Neural cell (in vitro differentiated cells): ENCODE measurements around the gene GUCY2F. TPM values are rescaled to one million over a fixed set of nuclear protein-coding genes. Genes with fewer than 3 reads are reported as not detected.

Experiments
- H2AFZ ChIP-seq: fragments of 200-600, 300-800 bp; sonication (generic), shearing (Covaris generic); 2 replicates; pipeline ENCODE4 v1.6.0; 2014; ENCODE audit warnings: low read depth, mild to moderate bottlenecking, antibody characterized with exemption, low read length, moderate library complexity
- H3F3A ChIP-seq: fragments of 200-600 bp; shearing (Covaris generic); 2 replicates; pipeline ENCODE4 v1.6.1; 2016; ENCODE audit warnings: mild to moderate bottlenecking, moderate library complexity, mixed read lengths, antibody characterized with exemption, low read length; ENCODE audit not compliant: insufficient read depth, poor library complexity, severe bottlenecking
- H3K27ac ChIP-seq: fragments of 200-600, 300-800 bp; sonication (generic), shearing (Covaris generic); 2 replicates; pipeline ENCODE4 v1.5.1; 2014; ENCODE audit warnings: mild to moderate bottlenecking, low read length, moderate library complexity
- H3K27me3 ChIP-seq: fragments of 300-800, 200-600 bp; sonication (generic), shearing (Covaris generic); 2 replicates; pipeline ENCODE4 v1.6.0; 2014; ENCODE audit warnings: mild to moderate bottlenecking, low read depth, low read length, moderate library complexity; ENCODE audit not compliant: insufficient read depth
- H3K36me3 ChIP-seq: fragments of 300-800, 200-600 bp; sonication (generic), shearing (Covaris generic); 2 replicates; pipeline ENCODE4 v1.5.1; 2014; ENCODE audit warnings: mild to moderate bottlenecking, antibody characterized with exemption, low read length, moderate library complexity; ENCODE audit not compliant: insufficient read depth
- H3K4me2 ChIP-seq: fragments of 300-800, 200-600 bp; sonication (generic), shearing (Covaris generic); 2 replicates; pipeline ENCODE4 v1.6.0; 2014; ENCODE audit warnings: mild to moderate bottlenecking, low read length
- H3K4me3 ChIP-seq: fragments of 300-800, 200-600 bp; sonication (generic), shearing (Covaris generic); 2 replicates; pipeline ENCODE4 v1.5.1; 2014; ENCODE audit warnings: mild to moderate bottlenecking, low read length, moderate library complexity
- H3K79me2 ChIP-seq: fragments of 200-600 bp; shearing (Covaris generic); replicated peaks from 2 replicates; pipeline ENCODE4 v1.6.0; 2014; ENCODE audit warnings: mild to moderate bottlenecking, low read length, moderate library complexity; ENCODE audit not compliant: insufficient read depth
- H3K9ac ChIP-seq: fragments of 300-800, 200-600 bp; sonication (generic), shearing (Covaris generic); 2 replicates; pipeline ENCODE4 v1.6.1; 2016; ENCODE audit warnings: mild to moderate bottlenecking, low read length, mixed read lengths
- H3K9me2 ChIP-seq: fragments of 200-600 bp; shearing (Covaris generic); 2 replicates; pipeline ENCODE4 v1.6.1; 2016; ENCODE audit warnings: mild to moderate bottlenecking, low read length, mixed read lengths; ENCODE audit not compliant: insufficient read depth
- H3K9me3 ChIP-seq: fragments of 200-600, 300-800 bp; sonication (generic), shearing (Covaris generic); 2 replicates; pipeline ENCODE4 v1.6.1; 2016; ENCODE audit warnings: mild to moderate bottlenecking, mixed run types, low read length, moderate library complexity, mixed read lengths
- H4K20me1 ChIP-seq: fragments of 200-600 bp; shearing (Covaris generic); 2 replicates; pipeline ENCODE4 v1.6.1; 2016; ENCODE audit warnings: mild to moderate bottlenecking, mixed run types; ENCODE audit not compliant: insufficient read depth
- EP300 ChIP-seq: fragments of 450-650 bp; conservative IDR thresholded peaks from 2 replicates; pipeline ENCODE4 v1.6.1; 2014; ENCODE audit warnings: antibody characterized with exemption, mild to moderate bottlenecking, moderate library complexity; ENCODE audit not compliant: poor library complexity, severe bottlenecking
- EZH2 ChIP-seq: fragments of 200-600, 300-800 bp; shearing (Covaris generic), sonication (generic); IDR thresholded peaks from 2 replicates; pipeline ENCODE4 v1.6.1; 2014; ENCODE audit warnings: antibody characterized with exemption, low read length, borderline replicate concordance, mild to moderate bottlenecking; ENCODE audit not compliant: insufficient read depth, poor library complexity, severe bottlenecking
- MXI1 ChIP-seq: fragments of 450-650 bp; conservative IDR thresholded peaks from 2 replicates; pipeline ENCODE4 v1.6.1; 2014; ENCODE audit warnings: antibody characterized with exemption, mild to moderate bottlenecking; ENCODE audit not compliant: poor library complexity, severe bottlenecking
- POLR2AphosphoS5 ChIP-seq: IDR thresholded peaks from 2 replicates; pipeline ENCODE4 v1.6.1; 2012
- RAD21 ChIP-seq: fragments of 450-650 bp; conservative IDR thresholded peaks from 2 replicates; pipeline ENCODE4 v1.6.1; 2014; ENCODE audit warnings: antibody characterized with exemption, mild to moderate bottlenecking, moderate library complexity
- SMC3 ChIP-seq: fragments of 450-650 bp; conservative IDR thresholded peaks from 2 replicates; pipeline ENCODE4 v1.6.1; 2014; ENCODE audit warnings: antibody characterized with exemption, mild to moderate bottlenecking, moderate library complexity; ENCODE audit not compliant: poor library complexity
- TAF1 ChIP-seq: IDR thresholded peaks from 2 replicates; pipeline ENCODE4 v1.6.1; 2012; ENCODE audit warnings: low read depth
- polyA minus RNA-seq: library from RNA; depleted of rRNA, polyadenylated mRNA; stranded (reverse); fragments of >200 nt; gene quantifications from 2 replicates; pipeline ENCODE4 v1.2.3, GENCODE V29; 2014
- polyA plus RNA-seq: library from polyadenylated mRNA; depleted of rRNA; stranded (reverse); fragments of >200 nt; gene quantifications from 2 replicates; pipeline ENCODE4 v1.2.3, GENCODE V29; 2014
- TF ChIP-seq, protein P1 (sequence below): IDR thresholded peaks from 2 replicates; pipeline ENCODE4 v1.6.1; 2012; ENCODE audit warnings: borderline replicate concordance
- TF ChIP-seq, protein P2 (sequence below): fragments of 450-650 bp; IDR thresholded peaks from 2 replicates; pipeline ENCODE4 v1.5.1; 2014; ENCODE audit warnings: antibody characterized with exemption, mild to moderate bottlenecking, moderate library complexity; ENCODE audit not compliant: poor library complexity, severe bottlenecking

GUCY2F gene
- polyA plus RNA-seq = not detected in 2 replicates
- polyA minus RNA-seq = not detected in 2 replicates

DNA sequence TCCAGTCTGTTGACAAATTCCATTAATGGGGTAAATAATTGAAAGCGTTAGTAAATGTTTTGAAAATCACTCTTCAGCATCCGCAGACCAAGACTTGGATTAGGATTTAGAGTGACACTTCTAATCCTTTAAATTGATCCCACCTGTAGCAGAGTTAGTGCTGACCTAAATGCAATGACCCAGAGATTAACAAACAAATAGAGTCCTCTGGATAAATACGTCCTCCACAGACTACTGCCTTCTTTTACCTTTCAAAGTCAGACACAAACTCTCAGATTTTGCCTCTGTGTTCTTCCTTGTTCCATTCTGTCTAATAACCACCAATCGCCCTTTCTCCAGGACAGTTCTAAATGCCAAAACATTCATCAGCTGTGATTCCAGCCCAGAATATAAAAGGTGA, at the start of gene GUCY2F:
TSS of gene GUCY2F (minus strand) at position 101 of the 400 bp plus-strand sequence. CDS start 6,150 bp downstream, outside the sequence.
- TF ChIP-seq POLR2AphosphoS5 = no peak
- TF ChIP-seq SMC3 = no peak
- no peak for TF ChIP-seq TAF1
- H2AFZ ChIP-seq = no peak within 1 kb of the TSS
- H3K27me3 ChIP-seq = no peaks in the 10 kb centered on the region
- no peak within 1 kb of the TSS for H3K4me3 ChIP-seq
- H3K79me2 ChIP-seq = no peaks in the 10 kb centered on the region
- no peak within 1 kb of the TSS for H3K9ac ChIP-seq
- no peaks in the 10 kb centered on the region for H4K20me1 ChIP-seq
- H3K4me2 ChIP-seq = no peak within 1 kb of the TSS
- H3K9me3 ChIP-seq = no peaks in the 10 kb centered on the region
- no peaks in the 10 kb centered on the region for H3K9me2 ChIP-seq
- H3K27ac ChIP-seq = no peak within 1 kb of the TSS
- H3F3A ChIP-seq = no peaks in the 10 kb centered on the region
- H3K36me3 ChIP-seq = no peaks in the 10 kb centered on the region

DNA sequence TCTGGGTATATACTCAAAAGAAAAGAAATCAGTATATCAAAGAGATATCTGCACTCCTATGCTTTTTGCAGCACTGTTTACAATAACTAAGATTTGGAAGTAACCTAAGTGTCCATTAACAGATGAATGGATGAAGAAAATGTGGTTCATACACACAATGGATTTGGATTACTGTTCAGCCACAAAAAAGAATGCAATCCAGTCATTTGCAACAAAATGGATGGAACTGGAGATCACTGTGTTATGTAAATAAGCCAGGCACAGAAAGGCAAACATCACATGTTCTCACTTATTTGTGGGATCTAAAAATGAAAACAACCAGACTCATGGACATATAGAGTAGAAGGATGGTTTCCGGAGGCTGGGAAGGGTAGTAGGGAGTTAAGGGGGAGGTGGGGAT, 37.1 kb upstream of the GUCY2F start:
- no peak overlapping the region for H3K27ac ChIP-seq
- no peaks in the 10 kb centered on the region for H3K27me3 ChIP-seq
- no peak overlapping the region for H2AFZ ChIP-seq
- TF ChIP-seq EZH2 = no peak
- TF ChIP-seq TAF1 = no peak
- TF ChIP-seq, protein P1, sequence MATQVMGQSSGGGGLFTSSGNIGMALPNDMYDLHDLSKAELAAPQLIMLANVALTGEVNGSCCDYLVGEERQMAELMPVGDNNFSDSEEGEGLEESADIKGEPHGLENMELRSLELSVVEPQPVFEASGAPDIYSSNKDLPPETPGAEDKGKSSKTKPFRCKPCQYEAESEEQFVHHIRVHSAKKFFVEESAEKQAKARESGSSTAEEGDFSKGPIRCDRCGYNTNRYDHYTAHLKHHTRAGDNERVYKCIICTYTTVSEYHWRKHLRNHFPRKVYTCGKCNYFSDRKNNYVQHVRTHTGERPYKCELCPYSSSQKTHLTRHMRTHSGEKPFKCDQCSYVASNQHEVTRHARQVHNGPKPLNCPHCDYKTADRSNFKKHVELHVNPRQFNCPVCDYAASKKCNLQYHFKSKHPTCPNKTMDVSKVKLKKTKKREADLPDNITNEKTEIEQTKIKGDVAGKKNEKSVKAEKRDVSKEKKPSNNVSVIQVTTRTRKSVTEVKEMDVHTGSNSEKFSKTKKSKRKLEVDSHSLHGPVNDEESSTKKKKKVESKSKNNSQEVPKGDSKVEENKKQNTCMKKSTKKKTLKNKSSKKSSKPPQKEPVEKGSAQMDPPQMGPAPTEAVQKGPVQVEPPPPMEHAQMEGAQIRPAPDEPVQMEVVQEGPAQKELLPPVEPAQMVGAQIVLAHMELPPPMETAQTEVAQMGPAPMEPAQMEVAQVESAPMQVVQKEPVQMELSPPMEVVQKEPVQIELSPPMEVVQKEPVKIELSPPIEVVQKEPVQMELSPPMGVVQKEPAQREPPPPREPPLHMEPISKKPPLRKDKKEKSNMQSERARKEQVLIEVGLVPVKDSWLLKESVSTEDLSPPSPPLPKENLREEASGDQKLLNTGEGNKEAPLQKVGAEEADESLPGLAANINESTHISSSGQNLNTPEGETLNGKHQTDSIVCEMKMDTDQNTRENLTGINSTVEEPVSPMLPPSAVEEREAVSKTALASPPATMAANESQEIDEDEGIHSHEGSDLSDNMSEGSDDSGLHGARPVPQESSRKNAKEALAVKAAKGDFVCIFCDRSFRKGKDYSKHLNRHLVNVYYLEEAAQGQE = no peak
- no peak for TF ChIP-seq RAD21
- no peak for TF ChIP-seq MXI1
- no peaks in the 10 kb centered on the region for H4K20me1 ChIP-seq
- H3K79me2 ChIP-seq = no peaks in the 10 kb centered on the region
- H3F3A ChIP-seq = no peaks in the 10 kb centered on the region
- H3K9me2 ChIP-seq = no peaks in the 10 kb centered on the region
- no peaks in the 10 kb centered on the region for H3K9me3 ChIP-seq
- H3K9ac ChIP-seq = no peak overlapping the region
- no peaks in the 10 kb centered on the region for H3K36me3 ChIP-seq
- no peak overlapping the region for H3K4me2 ChIP-seq
- H3K4me3 ChIP-seq = no peak overlapping the region

DNA sequence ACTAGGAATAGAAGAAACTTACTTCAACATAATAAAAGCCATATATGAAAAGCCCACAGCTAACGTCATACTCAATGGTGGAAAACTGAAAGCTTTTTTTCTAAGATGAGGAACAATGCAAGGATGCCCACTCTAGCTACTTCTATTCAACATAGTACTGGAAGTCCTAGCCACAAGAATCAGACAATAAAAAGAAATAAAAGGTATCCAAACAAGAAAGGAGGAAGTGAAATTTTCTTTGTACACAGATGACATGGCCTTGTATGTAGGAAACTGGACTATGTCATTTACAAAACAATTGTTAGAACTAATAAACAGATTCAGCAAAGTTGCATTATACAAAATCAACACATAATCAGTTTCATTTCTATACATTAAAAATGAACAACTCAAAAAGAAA, 29.2 kb upstream of the GUCY2F start:
- no peak overlapping the region for H3K4me2 ChIP-seq
- no peaks in the 10 kb centered on the region for H3K9me2 ChIP-seq
- H3K9me3 ChIP-seq = no peaks in the 10 kb centered on the region
- TF ChIP-seq, protein P2, sequence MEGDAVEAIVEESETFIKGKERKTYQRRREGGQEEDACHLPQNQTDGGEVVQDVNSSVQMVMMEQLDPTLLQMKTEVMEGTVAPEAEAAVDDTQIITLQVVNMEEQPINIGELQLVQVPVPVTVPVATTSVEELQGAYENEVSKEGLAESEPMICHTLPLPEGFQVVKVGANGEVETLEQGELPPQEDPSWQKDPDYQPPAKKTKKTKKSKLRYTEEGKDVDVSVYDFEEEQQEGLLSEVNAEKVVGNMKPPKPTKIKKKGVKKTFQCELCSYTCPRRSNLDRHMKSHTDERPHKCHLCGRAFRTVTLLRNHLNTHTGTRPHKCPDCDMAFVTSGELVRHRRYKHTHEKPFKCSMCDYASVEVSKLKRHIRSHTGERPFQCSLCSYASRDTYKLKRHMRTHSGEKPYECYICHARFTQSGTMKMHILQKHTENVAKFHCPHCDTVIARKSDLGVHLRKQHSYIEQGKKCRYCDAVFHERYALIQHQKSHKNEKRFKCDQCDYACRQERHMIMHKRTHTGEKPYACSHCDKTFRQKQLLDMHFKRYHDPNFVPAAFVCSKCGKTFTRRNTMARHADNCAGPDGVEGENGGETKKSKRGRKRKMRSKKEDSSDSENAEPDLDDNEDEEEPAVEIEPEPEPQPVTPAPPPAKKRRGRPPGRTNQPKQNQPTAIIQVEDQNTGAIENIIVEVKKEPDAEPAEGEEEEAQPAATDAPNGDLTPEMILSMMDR = no peak
- TF ChIP-seq MXI1 (no peak), TAF1 (no peak), RAD21 (no peak), EZH2 (no peak), SMC3 (no peak), EP300 (no peak), POLR2AphosphoS5 (no peak)
- TF ChIP-seq, protein P1 = no peak
- no peak overlapping the region for H3K4me3 ChIP-seq
- H3K27ac ChIP-seq = no peak overlapping the region
- H3K27me3 ChIP-seq = no peaks in the 10 kb centered on the region
- H3K36me3 ChIP-seq = no peaks in the 10 kb centered on the region
- no peak overlapping the region for H3K9ac ChIP-seq
- H2AFZ ChIP-seq = no peak overlapping the region
- no peaks in the 10 kb centered on the region for H4K20me1 ChIP-seq
- H3K79me2 ChIP-seq = no peaks in the 10 kb centered on the region
- no peaks in the 10 kb centered on the region for H3F3A ChIP-seq
